Upper lobe of left lung (tissue), 6 donors: Measurements from ENCODE around the gene STK11IP. TPM values are rescaled to one million over a fixed set of nuclear protein-coding genes. Genes with fewer than 3 reads are reported as not detected.

Experiments
- ATAC-seq, 2 donors: fragments of 200-7000 bp; cut with Tn5 transposase; one replicate each; pipeline ENCODE4 v1.9.1; 2022; ENCODE audit warnings: mild to moderate bottlenecking in 2 of 2, moderate library complexity in 2 of 2; ENCODE audit not compliant: low FRiP score in 2 of 2
- DNase-seq, 2 donors: peaks; one replicate each; pipeline ENCODE4 v3.0.0-alpha.2; 2019 to 2020
- H3K27ac ChIP-seq, 4 donors: fragments of 200-600 bp; sonication (generic); one replicate each; pipeline ENCODE4 v1.5.1; 2016 to 2019
- H3K27me3 ChIP-seq, 4 donors: fragments of 200-600 bp; sonication (generic); one replicate each; pipeline ENCODE4 v1.5.1; 2017 to 2019
- H3K36me3 ChIP-seq, 4 donors: fragments of 200-600 bp; sonication (generic); one replicate each; pipeline ENCODE4 v1.5.1; 2016 to 2019
- H3K4me1 ChIP-seq, 4 donors: fragments of 200-600 bp; sonication (generic); one replicate each; pipeline ENCODE4 v1.5.1; 2018 to 2019
- H3K4me3 ChIP-seq, 4 donors: fragments of 200-600 bp; sonication (generic); one replicate each; pipeline ENCODE4 v1.5.1; 2017 to 2019; ENCODE audit warnings: mild to moderate bottlenecking in 2 of 4, moderate library complexity in 1 of 4
- H3K9me3 ChIP-seq, 4 donors: fragments of 200-600 bp; sonication (generic); one replicate each; pipeline ENCODE4 v1.5.1; 2018 to 2019
- EP300 ChIP-seq, 4 donors: sonication (generic); formaldehyde crosslinking; IDR thresholded peaks; one replicate each; pipeline ENCODE4 v1.5.1; 2017; ENCODE audit warnings: antibody characterized with exemption in 4 of 4, control low read depth in 2 of 4
- POLR2A ChIP-seq, 4 donors: fragments of 450-650 bp; IDR thresholded peaks; one replicate each; pipeline ENCODE4 v1.5.1; 2016 to 2017; ENCODE audit warnings: antibody characterized with exemption in 4 of 4, mild to moderate bottlenecking in 2 of 4
- POLR2AphosphoS5 ChIP-seq, 2 donors: sonication (generic); formaldehyde crosslinking; IDR thresholded peaks; one replicate each; pipeline ENCODE4 v1.5.1; 2017; ENCODE audit warnings: antibody characterized with exemption in 2 of 2
- WGBS, 2 donors: methylation state at CpG; one replicate each; pipeline ENCODE4 v1.1.5; 2017 to 2018; 5-methylcytosine and 5-hydroxymethylcytosine counted together
- total RNA-seq, 6 donors: library from RNA; depleted of rRNA in 4 of 6; stranded (reverse); fragments of >200 nt in 4 of 6; gene quantifications; one replicate each; pipeline versions ENCODE4 v1.1.0 to v1.2.1, GENCODE V29; 2016 to 2021
- TF ChIP-seq, protein P1 (sequence below), 6 experiments: fragments of 450-650 bp in 4 of 6; fragments of 200-600 bp in 2 of 6; sonication (generic) in 2 of 6; IDR thresholded peaks; one replicate each; pipeline ENCODE4 v1.5.1; 2016 to 2019; ENCODE audit warnings: antibody characterized with exemption in 6 of 6
- donor health status: DM: no; HTN: no; CAD: no; lungs with moderate emphysema.
- donor health status: DM: no; HTN: yes; CAD: no; lungs with severe emphysema.

Gene STK11IP
- total RNA-seq, 6 donors from 2014 or later: 16.0 to 77.5 (median 35.6) TPM

- H3K27me3 ChIP-seq: peaks cover 0 to 15% (median 7%) of the 10 kb centered on the region in 4 donors
- no peak overlapping the region for H3K27ac ChIP-seq
- no peak for ATAC-seq
- H3K9me3 ChIP-seq: no peaks in the 10 kb centered on the region
- no peak overlapping the region for H3K4me3 ChIP-seq
- TF ChIP-seq POLR2A (IDR thresholded peaks at IDR 0.05) (no peak), POLR2AphosphoS5 (IDR thresholded peaks at IDR 0.05) (no peak), EP300 (IDR thresholded peaks at IDR 0.05) (no peak)
- TF ChIP-seq, protein P1, sequence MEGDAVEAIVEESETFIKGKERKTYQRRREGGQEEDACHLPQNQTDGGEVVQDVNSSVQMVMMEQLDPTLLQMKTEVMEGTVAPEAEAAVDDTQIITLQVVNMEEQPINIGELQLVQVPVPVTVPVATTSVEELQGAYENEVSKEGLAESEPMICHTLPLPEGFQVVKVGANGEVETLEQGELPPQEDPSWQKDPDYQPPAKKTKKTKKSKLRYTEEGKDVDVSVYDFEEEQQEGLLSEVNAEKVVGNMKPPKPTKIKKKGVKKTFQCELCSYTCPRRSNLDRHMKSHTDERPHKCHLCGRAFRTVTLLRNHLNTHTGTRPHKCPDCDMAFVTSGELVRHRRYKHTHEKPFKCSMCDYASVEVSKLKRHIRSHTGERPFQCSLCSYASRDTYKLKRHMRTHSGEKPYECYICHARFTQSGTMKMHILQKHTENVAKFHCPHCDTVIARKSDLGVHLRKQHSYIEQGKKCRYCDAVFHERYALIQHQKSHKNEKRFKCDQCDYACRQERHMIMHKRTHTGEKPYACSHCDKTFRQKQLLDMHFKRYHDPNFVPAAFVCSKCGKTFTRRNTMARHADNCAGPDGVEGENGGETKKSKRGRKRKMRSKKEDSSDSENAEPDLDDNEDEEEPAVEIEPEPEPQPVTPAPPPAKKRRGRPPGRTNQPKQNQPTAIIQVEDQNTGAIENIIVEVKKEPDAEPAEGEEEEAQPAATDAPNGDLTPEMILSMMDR (IDR thresholded peaks at IDR 0.05): no peak
- peak in 1 of 2 donors; percentile 57 for DNase-seq
- WGBS, 2 donors: 95 to 97% methylated on average over 5 to 7 of the region's 15 CpGs
- H3K4me1 ChIP-seq: peaks cover 18 to 23% (median 19%) of the 10 kb centered on the region in 4 donors
- H3K36me3 ChIP-seq: no peaks in the 10 kb centered on the region
Observed at GRCh38 chr2:219554350-219554749, 43.3 kb upstream of the STK11IP start.

DNA sequence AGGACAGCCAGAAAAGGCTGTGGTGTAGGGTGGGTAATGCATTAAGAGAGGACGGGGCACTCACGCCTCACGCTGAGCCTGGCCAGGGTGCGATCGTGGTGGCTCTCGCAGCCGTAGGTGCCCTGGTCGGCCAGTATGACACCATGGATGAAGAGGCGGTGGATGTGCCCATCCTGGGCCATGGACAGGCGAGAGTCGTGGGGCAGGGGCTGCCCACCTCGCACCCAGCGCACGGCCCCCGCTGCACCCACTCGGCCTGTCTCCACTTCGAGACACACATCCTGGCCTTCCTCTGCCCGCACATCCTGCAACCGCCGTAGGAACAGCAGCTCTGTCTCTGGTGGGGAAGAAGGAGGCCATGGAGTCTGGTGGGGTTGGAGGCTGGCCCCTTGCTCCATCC is 41.7 kb upstream of the STK11IP start:
- Histone ChIP-seq H3K9me3 (no peaks in the 10 kb centered on the region), H3K36me3 (no peaks in the 10 kb centered on the region), H3K4me1 (peaks cover 23 to 34% (median 27%) of the 10 kb centered on the region in 4 donors), H3K4me3 (no peak overlapping the region), H3K27me3 (peaks cover 0 to 15% (median 7%) of the 10 kb centered on the region in 4 donors), H3K27ac (no peak overlapping the region)
- WGBS, 2 donors: 93 to 96% methylated on average over 15 to 20 of the region's 20 CpGs
- peak in 1 of 2 donors; percentile 74 for DNase-seq
- ATAC-seq: no peak
- TF ChIP-seq, protein P1 (IDR thresholded peaks at IDR 0.05): no peak
- TF ChIP-seq EP300 (IDR thresholded peaks at IDR 0.05) (no peak), POLR2AphosphoS5 (IDR thresholded peaks at IDR 0.05) (no peak), POLR2A (IDR thresholded peaks at IDR 0.05) (no peak)

DNA sequence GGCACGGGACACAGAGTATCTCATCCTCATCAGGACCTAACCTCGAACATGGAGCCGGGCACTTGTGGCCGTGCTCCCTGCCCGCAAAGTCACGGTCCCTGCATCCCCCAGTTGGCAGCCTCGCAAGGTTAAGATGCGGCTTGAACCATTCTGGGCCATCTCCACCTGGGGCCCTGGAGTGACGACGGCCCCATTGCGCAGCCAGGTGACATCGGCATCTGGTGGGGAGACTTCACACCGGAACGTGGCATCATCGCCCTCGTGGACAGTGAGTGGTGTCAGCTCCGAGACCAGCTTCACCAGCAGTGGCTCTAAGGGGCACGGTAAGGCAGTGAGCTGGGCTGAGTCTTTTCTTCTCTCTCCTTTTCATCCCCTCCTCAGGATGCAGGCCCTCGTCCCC is 41.2 kb upstream of the STK11IP start:
- no peak overlapping the region for H3K4me3 ChIP-seq
- 85 to 94% methylated on average over 7 to 19 of the region's 19 CpGs for WGBS, 2 donors
- ATAC-seq: no peak
- H3K27ac ChIP-seq: no peak overlapping the region
- peaks cover 0 to 15% (median 6%) of the 10 kb centered on the region in 4 donors for H3K27me3 ChIP-seq
- peaks cover 22 to 33% (median 27%) of the 10 kb centered on the region in 4 donors for H3K4me1 ChIP-seq
- no peaks in the 10 kb centered on the region for H3K9me3 ChIP-seq
- no peaks in the 10 kb centered on the region for H3K36me3 ChIP-seq
- peak in 1 of 2 donors; percentile 53 for DNase-seq
- TF ChIP-seq EP300 (IDR thresholded peaks at IDR 0.05) (no peak), POLR2A (IDR thresholded peaks at IDR 0.05) (no peak), POLR2AphosphoS5 (IDR thresholded peaks at IDR 0.05) (no peak)
- TF ChIP-seq, protein P1 (IDR thresholded peaks at IDR 0.05): no peak

- H3K27me3 ChIP-seq: peaks cover 0 to 6% (median 2%) of the 10 kb centered on the region in 4 donors
- no peak for TF ChIP-seq POLR2AphosphoS5 (IDR thresholded peaks at IDR 0.05)
- TF ChIP-seq, protein P1 (IDR thresholded peaks at IDR 0.05): no peak
- TF ChIP-seq EP300 (IDR thresholded peaks at IDR 0.05): no peak
- no peak for TF ChIP-seq POLR2A (IDR thresholded peaks at IDR 0.05)
- peaks cover 0 to 1% (median 0%) of the 10 kb centered on the region in 4 donors for H3K36me3 ChIP-seq
- no peak overlapping the region for H3K4me3 ChIP-seq
- ATAC-seq: no peak
- WGBS, 2 donors: 91 to 94% methylated on average over 17 to 21 of the region's 21 CpGs
- H3K9me3 ChIP-seq: no peaks in the 10 kb centered on the region
- H3K4me1 ChIP-seq: peaks cover 13 to 24% (median 18%) of the 10 kb centered on the region in 4 donors
- H3K27ac ChIP-seq: no peak overlapping the region
- peak in 1 of 2 donors; percentile 80 for DNase-seq
Observed at GRCh38 chr2:219557320-219557719, 40.3 kb upstream of the STK11IP start.
